CD8-positive, alpha-beta memory T cell (primary cell): ENCODE results near the gene CHCHD6. TPM values are rescaled to one million over a fixed set of nuclear protein-coding genes. Genes with fewer than 3 reads are reported as not detected.

Experiments used
- CTCF ChIA-PET: fragments of 350-600 bp; sonication (Branson Sonifier 250); formaldehyde crosslinking; loops from one replicate; lab custom pipeline; 2021; ENCODE audit warnings: antibody characterized with exemption; lab: Charles Lee
- POLR2A ChIA-PET: fragments of 350-600 bp; sonication (Branson Sonifier 250); formaldehyde crosslinking; loops from one replicate; lab custom pipeline; 2021; ENCODE audit warnings: antibody characterized with exemption; lab: Charles Lee
- DNase-seq, 5 donors: peaks; one replicate each; pipeline versions ENCODE4 v3.0.0 to v3.0.0-alpha.2; 2020 to 2022; ENCODE audit warnings: mixed read lengths in 1 of 5
- H3K27ac ChIP-seq: one replicate; pipeline ENCODE4 v1.7.0; 2013; ENCODE audit warnings: low read depth, mild to moderate bottlenecking, low read length, moderate library complexity
- H3K27me3 ChIP-seq: 2 replicates; pipeline ENCODE4 v1.7.0; 2013; ENCODE audit warnings: low read length, mild to moderate bottlenecking; ENCODE audit not compliant: insufficient read depth, poor library complexity, severe bottlenecking
- H3K36me3 ChIP-seq: 2 replicates; pipeline ENCODE4 v1.7.0; 2013; ENCODE audit warnings: mild to moderate bottlenecking, low read length, moderate library complexity; ENCODE audit not compliant: insufficient read depth
- H3K4me1 ChIP-seq: 2 replicates; pipeline ENCODE4 v1.7.0; 2013; ENCODE audit warnings: mild to moderate bottlenecking, low read length, moderate library complexity; ENCODE audit not compliant: insufficient read depth
- H3K4me3 ChIP-seq: 2 replicates; pipeline ENCODE4 v1.7.0; 2013; ENCODE audit warnings: mild to moderate bottlenecking, low read length
- H3K9me3 ChIP-seq: 2 replicates; pipeline ENCODE4 v1.7.0; 2013; ENCODE audit warnings: mild to moderate bottlenecking, low read length
- H3K27ac Mint-ChIP-seq, 8 donors: one replicate each; pipeline ENCODE4 v1.8.0; 2020 to 2021; ENCODE audit warnings: mixed read lengths in 8 of 8, mild to moderate bottlenecking in 6 of 8, inconsistent platforms in 3 of 8, moderate library complexity in 3 of 8
- H3K27me3 Mint-ChIP-seq, 2 donors: one replicate each; pipeline ENCODE4 v1.8.0; 2020 to 2021; ENCODE audit warnings: mixed read lengths in 2 of 2, mild to moderate bottlenecking in 1 of 2, moderate library complexity in 1 of 2
- H3K36me3 Mint-ChIP-seq, 3 donors: one replicate each; pipeline ENCODE4 v1.8.0; 2020 to 2021; ENCODE audit warnings: mixed read lengths in 3 of 3, inconsistent platforms in 1 of 3, mild to moderate bottlenecking in 1 of 3
- H3K4me1 Mint-ChIP-seq, 3 donors: one replicate each; pipeline ENCODE4 v1.8.0; 2020 to 2021; ENCODE audit warnings: mixed read lengths in 3 of 3, inconsistent platforms in 1 of 3, mild to moderate bottlenecking in 1 of 3
- H3K4me3 Mint-ChIP-seq, 7 donors: one replicate each; pipeline ENCODE4 v1.8.0; 2020 to 2021; ENCODE audit warnings: mixed read lengths in 7 of 7, mild to moderate bottlenecking in 6 of 7, moderate library complexity in 4 of 7, inconsistent platforms in 2 of 7
- H3K9me3 Mint-ChIP-seq, 5 donors: one replicate each; pipeline ENCODE4 v1.8.0; 2020 to 2022; ENCODE audit warnings: mixed read lengths in 5 of 5, mild to moderate bottlenecking in 3 of 5, moderate library complexity in 2 of 5, inconsistent platforms in 1 of 5
- polyA plus RNA-seq: library from polyadenylated mRNA; unstranded; fragments of 300-500 nt; fragmentation: Illumina TruSeq; gene quantifications from one replicate; pipeline ENCODE4 v1.2.3, GENCODE V29; 2021
- total RNA-seq, 2 experiments: library from RNA; stranded (reverse); gene quantifications; one replicate each; pipeline ENCODE4 v1.2.3, GENCODE V29; 2021

The CHCHD6 gene
- total and polyA plus RNA-seq, 3 experiments from 2014 or later, result 12.0 to 16.7 (median 15.0) TPM

DNA sequence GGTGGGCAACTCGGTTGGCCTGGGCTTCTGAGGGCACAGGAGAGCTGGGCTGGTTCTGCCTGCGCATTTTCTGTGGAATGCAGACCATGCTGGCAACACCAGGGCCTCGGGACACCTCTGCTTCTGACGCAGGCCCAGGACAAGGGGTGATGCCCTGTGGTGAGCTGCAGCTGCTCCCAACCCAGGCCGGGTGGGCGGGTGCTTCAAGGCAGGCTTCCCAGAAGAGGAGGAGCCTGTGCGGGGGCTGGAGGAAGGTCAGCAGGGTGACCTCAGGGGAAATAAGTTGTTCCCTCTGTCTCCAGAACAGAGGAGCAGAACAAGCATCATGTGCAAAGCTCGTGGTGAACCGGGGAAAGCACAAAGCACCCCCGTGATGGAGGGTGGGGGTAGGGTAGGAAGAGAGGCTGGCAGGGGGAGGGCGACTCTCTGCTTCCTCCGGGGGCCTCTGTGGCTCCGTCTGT is 267.9 kb downstream of the CHCHD6 start:
- H3K27ac Mint-ChIP-seq, result no peak overlapping the region
- Histone ChIP-seq H3K36me3 (no peaks in the 10 kb centered on the region), H3K9me3 (no peaks in the 10 kb centered on the region), H3K4me3 (no peak overlapping the region), H3K27ac (no peak overlapping the region), H3K27me3 (no peaks in the 10 kb centered on the region), H3K4me1 (no peaks in the 10 kb centered on the region)
- CTCF ChIA-PET, result interaction anchor here (5.4 kb wide), 1 partner anchor 11 kb away, joined by 27 read pairs; the partner anchor contains the start of gene PLXNA1
- H3K4me3 Mint-ChIP-seq, result no peak overlapping the region
- H3K4me1 Mint-ChIP-seq, result no peaks in the 10 kb centered on the region
- POLR2A ChIA-PET, result no interaction called here
- H3K36me3 Mint-ChIP-seq, result peaks cover 0 to 22% (median 4%) of the 10 kb centered on the region in 3 donors
- H3K27me3 Mint-ChIP-seq, result peaks cover 16 to 28% of the 10 kb centered on the region in 2 donors
- peaks cover 8 to 18% (median 14%) of the 10 kb centered on the region in 5 donors for H3K9me3 Mint-ChIP-seq
- no peak for DNase-seq

DNA sequence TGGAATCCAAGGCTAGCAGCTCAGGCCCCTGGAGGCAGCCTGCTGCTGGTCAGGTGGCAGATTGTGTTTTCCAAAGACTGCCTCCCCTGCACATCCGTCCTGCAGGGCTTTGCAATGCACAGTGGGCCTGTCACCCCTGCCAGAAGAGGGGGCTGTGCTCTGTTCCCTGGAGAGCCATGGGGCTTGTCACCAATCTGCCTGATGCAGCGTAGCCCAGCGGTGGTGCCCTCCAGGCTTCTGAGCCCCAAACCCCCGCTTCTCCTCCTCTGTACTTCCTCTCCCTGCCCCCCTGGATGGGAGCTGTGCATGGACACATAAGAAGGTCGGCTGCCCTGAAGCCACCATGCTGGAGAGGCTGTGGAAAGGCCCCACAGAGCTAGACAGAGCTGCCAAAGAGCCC is 268.8 kb downstream of the CHCHD6 start:
- H3K27ac ChIP-seq, result no peak overlapping the region
- no peaks in the 10 kb centered on the region for H3K36me3 ChIP-seq
- no peak overlapping the region for H3K4me3 Mint-ChIP-seq
- H3K36me3 Mint-ChIP-seq, result peaks cover 0 to 22% (median 4%) of the 10 kb centered on the region in 3 donors
- peaks cover 8 to 18% (median 14%) of the 10 kb centered on the region in 5 donors for H3K9me3 Mint-ChIP-seq
- no peak for DNase-seq
- H3K9me3 ChIP-seq, result no peaks in the 10 kb centered on the region
- no peaks in the 10 kb centered on the region for H3K4me1 ChIP-seq
- H3K27me3 ChIP-seq, result no peaks in the 10 kb centered on the region
- POLR2A ChIA-PET, result no interaction called here
- peaks cover 16 to 30% of the 10 kb centered on the region in 2 donors for H3K27me3 Mint-ChIP-seq
- CTCF ChIA-PET, result interaction anchor here (5.4 kb wide), 1 partner anchor 10 kb away, joined by 27 read pairs; the partner anchor contains the start of gene PLXNA1
- H3K27ac Mint-ChIP-seq, result no peak overlapping the region
- no peaks in the 10 kb centered on the region for H3K4me1 Mint-ChIP-seq
- no peak overlapping the region for H3K4me3 ChIP-seq

DNA sequence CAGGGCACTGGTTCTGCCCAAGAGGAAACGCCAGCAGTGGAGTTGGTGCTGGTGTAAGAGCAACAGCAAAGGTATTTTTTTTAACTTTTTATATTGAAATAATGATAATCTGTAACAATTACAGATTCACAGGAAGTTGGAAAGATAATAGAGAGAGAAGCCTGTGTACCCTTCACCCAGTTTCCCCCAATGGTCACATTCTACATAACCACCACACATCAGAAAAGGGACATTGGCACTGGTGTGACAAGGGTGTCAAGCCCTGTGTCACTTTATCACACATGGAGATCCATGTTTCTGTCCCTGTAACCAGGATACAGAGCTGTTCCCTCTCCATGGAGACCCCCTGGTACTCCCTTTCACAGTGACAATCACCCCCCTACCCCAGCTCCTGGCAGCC is 269.8 kb downstream of the CHCHD6 start:
- Mint-ChIP-seq H3K27me3 (peaks cover 18 to 38% of the 10 kb centered on the region in 2 donors), H3K27ac (no peak overlapping the region), H3K9me3 (peaks cover 8 to 18% (median 14%) of the 10 kb centered on the region in 5 donors), H3K36me3 (peaks cover 0 to 22% (median 4%) of the 10 kb centered on the region in 3 donors), H3K4me3 (no peak overlapping the region), H3K4me1 (no peaks in the 10 kb centered on the region)
- ChIA-PET POLR2A (no interaction called here), CTCF (interaction anchor here (5.4 kb wide), 1 partner anchor 9 kb away, joined by 27 read pairs; the partner anchor contains the start of gene PLXNA1)
- H3K27ac ChIP-seq, result no peak overlapping the region
- no peak for DNase-seq
- no peaks in the 10 kb centered on the region for H3K4me1 ChIP-seq
- H3K9me3 ChIP-seq, result no peaks in the 10 kb centered on the region
- H3K27me3 ChIP-seq, result no peaks in the 10 kb centered on the region
- no peaks in the 10 kb centered on the region for H3K36me3 ChIP-seq
- no peak overlapping the region for H3K4me3 ChIP-seq

DNA sequence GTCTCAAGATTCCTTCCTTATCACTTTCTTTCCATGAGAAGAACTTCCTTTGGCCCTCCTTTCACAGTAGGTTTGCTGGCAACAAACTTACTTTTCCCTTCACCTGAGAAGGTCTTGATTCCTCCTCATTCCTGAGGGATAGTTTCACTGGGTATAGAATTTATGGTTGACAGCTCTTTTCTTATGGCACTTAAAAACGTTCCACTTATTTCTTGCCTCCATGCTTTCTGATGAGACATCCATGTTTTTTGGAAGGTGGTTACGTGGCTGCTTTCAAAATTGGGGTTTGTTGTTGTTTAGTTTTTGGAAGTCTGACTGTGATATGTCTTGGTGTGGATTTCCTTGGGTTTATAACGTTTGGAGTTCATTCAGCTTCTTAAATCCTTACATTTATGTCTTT is 270.7 kb downstream of the CHCHD6 start:
- CTCF ChIA-PET, result interaction anchor here (5.4 kb wide), 1 partner anchor 8 kb away, joined by 27 read pairs; the partner anchor contains the start of gene PLXNA1
- H3K27ac Mint-ChIP-seq, result peak overlapping the region in 1 of 8 donors; percentile 7
- Histone ChIP-seq H3K27me3 (no peaks in the 10 kb centered on the region), H3K4me3 (no peak overlapping the region), H3K4me1 (no peaks in the 10 kb centered on the region), H3K9me3 (no peaks in the 10 kb centered on the region), H3K36me3 (no peaks in the 10 kb centered on the region), H3K27ac (no peak overlapping the region)
- no peak for DNase-seq
- H3K4me1 Mint-ChIP-seq, result no peaks in the 10 kb centered on the region
- H3K9me3 Mint-ChIP-seq, result peaks cover 8 to 18% (median 14%) of the 10 kb centered on the region in 5 donors
- H3K27me3 Mint-ChIP-seq, result peaks cover 18 to 34% of the 10 kb centered on the region in 2 donors
- H3K4me3 Mint-ChIP-seq, result no peak overlapping the region
- POLR2A ChIA-PET, result no interaction called here
- peaks cover 0 to 22% (median 4%) of the 10 kb centered on the region in 3 donors for H3K36me3 Mint-ChIP-seq

DNA sequence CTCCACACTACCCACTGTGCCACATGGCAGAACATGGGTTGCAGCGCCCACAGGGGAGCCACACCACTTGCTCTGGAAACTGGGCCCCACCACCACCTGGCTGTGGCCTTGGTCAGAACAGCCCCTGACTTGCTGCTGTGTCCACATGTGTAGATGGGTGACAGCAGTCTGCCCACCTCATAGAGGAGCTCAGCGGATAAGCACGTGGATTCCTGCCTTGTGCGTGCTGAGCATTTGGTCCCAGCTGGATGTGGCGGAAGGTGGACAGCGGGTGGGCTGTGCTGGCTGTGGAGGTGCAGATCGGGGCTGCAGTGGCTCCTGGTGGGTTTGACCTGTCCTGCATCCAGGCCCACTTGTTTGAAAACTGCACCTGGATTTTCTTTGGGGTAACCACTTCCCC is 272.9 kb downstream of the CHCHD6 start:
- ChIA-PET CTCF (no interaction called here), POLR2A (no interaction called here)
- no peak overlapping the region for H3K4me3 Mint-ChIP-seq
- no peaks in the 10 kb centered on the region for H3K27me3 ChIP-seq
- H3K36me3 Mint-ChIP-seq, result peaks cover 0 to 22% (median 4%) of the 10 kb centered on the region in 3 donors
- H3K4me1 ChIP-seq, result peaks cover 6% of the 10 kb centered on the region
- H3K27ac Mint-ChIP-seq, result no peak overlapping the region
- H3K27me3 Mint-ChIP-seq, result peaks cover 15 to 28% of the 10 kb centered on the region in 2 donors
- no peak overlapping the region for H3K27ac ChIP-seq
- no peaks in the 10 kb centered on the region for H3K9me3 ChIP-seq
- no peaks in the 10 kb centered on the region for H3K36me3 ChIP-seq
- peaks cover 8 to 18% (median 14%) of the 10 kb centered on the region in 5 donors for H3K9me3 Mint-ChIP-seq
- peaks cover 7 to 8% (median 7%) of the 10 kb centered on the region in 3 donors for H3K4me1 Mint-ChIP-seq
- no peak overlapping the region for H3K4me3 ChIP-seq
- no peak for DNase-seq

DNA sequence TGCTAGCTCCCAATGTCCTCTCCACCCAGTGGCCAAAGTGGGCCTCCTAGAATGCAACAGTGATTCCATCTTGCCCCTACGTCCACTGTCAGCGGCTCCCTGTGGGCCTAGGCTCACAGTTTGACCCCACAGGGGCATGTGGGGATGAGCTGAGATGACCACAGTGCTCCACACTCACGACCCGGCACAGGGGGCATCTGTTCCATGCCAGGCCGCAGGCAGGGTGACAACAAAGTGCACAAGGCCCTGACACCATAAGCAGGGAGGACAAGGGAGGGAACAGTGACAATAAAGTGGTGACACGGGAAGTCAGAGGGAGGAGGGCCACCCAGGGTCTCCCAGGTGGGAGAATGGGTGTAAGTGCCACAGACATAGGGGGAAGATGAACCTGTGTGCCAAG is 273.8 kb downstream of the CHCHD6 start:
- Mint-ChIP-seq H3K4me3 (no peak overlapping the region), H3K27ac (peak overlapping the region in 1 of 8 donors; percentile 70), H3K27me3 (peaks cover 15 to 26% of the 10 kb centered on the region in 2 donors), H3K36me3 (peaks cover 0 to 22% (median 4%) of the 10 kb centered on the region in 3 donors), H3K9me3 (peaks cover 8 to 18% (median 14%) of the 10 kb centered on the region in 5 donors), H3K4me1 (peaks cover 11 to 14% (median 12%) of the 10 kb centered on the region in 3 donors)
- POLR2A ChIA-PET, result no interaction called here
- Histone ChIP-seq H3K36me3 (no peaks in the 10 kb centered on the region), H3K4me1 (peaks cover 10% of the 10 kb centered on the region), H3K9me3 (no peaks in the 10 kb centered on the region), H3K27ac (no peak overlapping the region), H3K4me3 (no peak overlapping the region), H3K27me3 (no peaks in the 10 kb centered on the region)
- CTCF ChIA-PET, result no interaction called here
- no peak for DNase-seq

DNA sequence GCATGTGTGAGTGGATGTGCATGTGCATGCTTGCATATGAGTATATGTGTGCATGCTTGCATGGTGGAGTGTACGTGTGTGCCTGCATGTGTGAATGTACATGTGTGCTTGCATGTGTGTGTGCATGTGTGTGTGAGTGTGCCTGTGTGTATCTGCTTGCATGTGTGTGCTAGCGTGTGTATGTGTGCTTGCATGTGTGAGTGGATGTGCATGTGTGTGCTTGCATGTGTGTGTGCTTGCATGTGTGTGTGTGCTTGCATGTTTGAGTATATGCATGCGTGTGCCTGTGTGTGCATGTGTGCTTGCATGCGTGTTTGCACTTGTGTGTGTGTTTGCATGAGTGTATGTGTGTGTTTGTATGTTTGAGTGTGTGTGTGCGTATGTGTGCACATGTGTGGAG is 274.3 kb downstream of the CHCHD6 start:
- H3K27me3 Mint-ChIP-seq, result peaks cover 15 to 26% of the 10 kb centered on the region in 2 donors
- H3K27ac Mint-ChIP-seq, result peak overlapping the region in 1 of 8 donors; percentile 70
- peaks cover 0 to 22% (median 4%) of the 10 kb centered on the region in 3 donors for H3K36me3 Mint-ChIP-seq
- peak overlapping the region in 1 of 7 donors; percentile 83 for H3K4me3 Mint-ChIP-seq
- H3K36me3 ChIP-seq, result no peaks in the 10 kb centered on the region
- no peak overlapping the region for H3K4me3 ChIP-seq
- ChIA-PET POLR2A (no interaction called here), CTCF (no interaction called here)
- peaks cover 11 to 14% (median 12%) of the 10 kb centered on the region in 3 donors for H3K4me1 Mint-ChIP-seq
- no peak overlapping the region for H3K27ac ChIP-seq
- no peak for DNase-seq
- no peaks in the 10 kb centered on the region for H3K9me3 ChIP-seq
- no peaks in the 10 kb centered on the region for H3K27me3 ChIP-seq
- peaks cover 8 to 18% (median 14%) of the 10 kb centered on the region in 5 donors for H3K9me3 Mint-ChIP-seq
- H3K4me1 ChIP-seq, result peaks cover 10% of the 10 kb centered on the region

DNA sequence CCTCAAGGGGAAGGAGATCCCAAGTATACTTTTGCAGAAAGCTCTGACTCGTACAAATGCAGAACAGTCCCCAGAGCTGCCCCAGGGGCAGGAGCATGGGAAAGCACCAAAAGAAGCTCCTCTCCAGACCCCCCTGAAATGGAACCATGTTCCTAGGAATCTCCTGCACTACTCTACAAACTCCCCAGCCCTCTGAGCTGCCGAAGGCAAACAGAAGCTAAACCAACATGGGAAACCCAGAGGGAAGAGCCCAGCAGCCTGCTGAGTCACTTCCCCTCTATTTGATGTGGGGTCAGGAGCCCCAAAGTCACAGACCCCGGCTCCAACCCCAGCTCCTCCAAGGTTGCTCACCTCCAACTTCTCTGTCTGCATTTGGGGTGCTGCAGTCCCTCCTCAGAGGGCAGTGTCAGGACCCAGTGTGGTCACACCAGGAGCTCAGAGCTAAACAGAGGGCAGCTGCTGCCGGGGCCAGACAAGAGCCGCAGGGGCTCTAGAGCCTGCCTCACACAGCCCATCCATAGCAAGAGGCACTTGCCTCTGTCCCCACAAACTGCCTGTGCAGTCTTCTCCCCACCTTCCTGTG is 275.1 kb downstream of the CHCHD6 start:
- Histone ChIP-seq H3K36me3 (no peaks in the 10 kb centered on the region), H3K9me3 (no peaks in the 10 kb centered on the region), H3K4me3 (no peak overlapping the region), H3K4me1 (peaks cover 10% of the 10 kb centered on the region), H3K27ac (no peak overlapping the region), H3K27me3 (no peaks in the 10 kb centered on the region)
- POLR2A ChIA-PET, result no interaction called here
- Mint-ChIP-seq H3K4me3 (no peak overlapping the region), H3K36me3 (peaks cover 0 to 14% (median 4%) of the 10 kb centered on the region in 3 donors), H3K4me1 (peaks cover 11 to 14% (median 12%) of the 10 kb centered on the region in 3 donors), H3K27ac (peak overlapping the region in 1 of 8 donors; percentile 96), H3K27me3 (peaks cover 15 to 24% of the 10 kb centered on the region in 2 donors), H3K9me3 (peaks cover 8 to 11% (median 11%) of the 10 kb centered on the region in 5 donors)
- DNase-seq, result no peak
- CTCF ChIA-PET, result interaction anchor here (1.1 kb wide), 1 partner anchor 9 kb away, joined by 3 read pairs; no protein-coding TSS in a partner anchor
